Common myeloid progenitor, CD34-positive (primary cell): ENCODE results near the gene ASAH2B. TPM values are rescaled to one million over a fixed set of nuclear protein-coding genes. Genes with fewer than 3 reads are reported as not detected.
A peak's percentile ranks its signal among the peaks of the same experiment; 100 is the strongest.
"Not testable (repeated sequence)": the region's sequence is repeated elsewhere in the genome, so short reads cannot be mapped to it uniquely, and the experiment has no call there.

Experiments
- CTCF ChIA-PET: fragments of 350-600 bp; sonication (Branson Sonifier 250); formaldehyde crosslinking; loops from one replicate; lab custom pipeline; 2021; ENCODE audit warnings: antibody characterized with exemption; lab: Charles Lee
- POLR2A ChIA-PET: fragments of 350-600 bp; sonication (Branson Sonifier 250); formaldehyde crosslinking; loops from one replicate; lab custom pipeline; 2021; ENCODE audit warnings: antibody characterized with exemption; lab: Charles Lee
- DNase-seq, 3 donors: peaks; one replicate each; pipeline versions ENCODE4 v3.0.0 to v3.0.0-alpha.2; 2013
- H3K27ac ChIP-seq, 2 experiments: 1 replicate in 1 of 2; 2 replicates in 1 of 2; pipeline ENCODE4 v1.7.0; 2013; ENCODE audit warnings: inconsistent platforms in 2 of 2, low read length in 2 of 2, mild to moderate bottlenecking in 2 of 2, low read depth in 1 of 2, moderate library complexity in 1 of 2; ENCODE audit not compliant: severe bottlenecking in 2 of 2, insufficient read depth in 1 of 2, poor library complexity in 1 of 2
- H3K27me3 ChIP-seq, 5 experiments: replicated peaks in 2 of 5; 1 replicate in 3 of 5; 2 replicates in 2 of 5; pipeline versions ENCODE4 v1.6.1 to v1.7.0; 2013; ENCODE audit warnings: low read length in 4 of 5, mild to moderate bottlenecking in 2 of 5, moderate library complexity in 2 of 5, inconsistent platforms in 1 of 5; ENCODE audit not compliant: insufficient read depth in 5 of 5, control insufficient read depth in 4 of 5
- H3K36me3 ChIP-seq, 4 experiments: 1 replicate in 2 of 4; 2 replicates in 2 of 4; pipeline versions ENCODE4 v1.6.1 to v1.7.0; 2013; ENCODE audit warnings: low read length in 3 of 4, control low read depth in 1 of 4, mild to moderate bottlenecking in 1 of 4; ENCODE audit not compliant: control insufficient read depth in 4 of 4, insufficient read depth in 4 of 4
- H3K4me1 ChIP-seq, 4 experiments: 1 replicate in 3 of 4; 2 replicates in 1 of 4; pipeline versions ENCODE4 v1.6.1 to v1.7.1; 2013; ENCODE audit warnings: low read length in 3 of 4, mild to moderate bottlenecking in 3 of 4, control low read depth in 1 of 4, inconsistent platforms in 1 of 4, moderate library complexity in 1 of 4; ENCODE audit not compliant: control insufficient read depth in 4 of 4, insufficient read depth in 4 of 4; ENCODE audit errors: control extremely low read depth in 1 of 4
- H3K4me3 ChIP-seq, 7 experiments: 1 replicate in 4 of 7; 2 replicates in 3 of 7; pipeline versions ENCODE4 v1.5.1 to v1.7.0; 2013; ENCODE audit warnings: mild to moderate bottlenecking in 7 of 7, low read length in 6 of 7, moderate library complexity in 6 of 7, inconsistent platforms in 2 of 7, low read depth in 2 of 7, control low read depth in 1 of 7; ENCODE audit not compliant: insufficient read depth in 4 of 7, control insufficient read depth in 1 of 7; ENCODE audit errors: extremely low read depth in 1 of 7
- H3K9me3 ChIP-seq, 5 experiments: 1 replicate in 4 of 5; 2 replicates in 1 of 5; pipeline versions ENCODE4 v1.6.1 to v1.7.1; 2013; ENCODE audit warnings: low read length in 4 of 5, mild to moderate bottlenecking in 2 of 5, inconsistent platforms in 1 of 5, low read depth in 1 of 5, moderate library complexity in 1 of 5; ENCODE audit not compliant: control insufficient read depth in 4 of 5, insufficient read depth in 2 of 5; ENCODE audit errors: control extremely low read depth in 1 of 5
- WGBS: methylation state at CpG from one replicate; pipeline ENCODE4 v1.1.5; 2013; ENCODE audit not compliant: insufficient coverage; 5-methylcytosine and 5-hydroxymethylcytosine counted together
- polyA plus RNA-seq: library from polyadenylated mRNA; unstranded; fragments of 120-200 nt; gene quantifications from one replicate; pipeline ENCODE4 v1.2.1, GENCODE V29; 2013

The ASAH2B gene
- 0.84 TPM for polyA plus RNA-seq

DNA sequence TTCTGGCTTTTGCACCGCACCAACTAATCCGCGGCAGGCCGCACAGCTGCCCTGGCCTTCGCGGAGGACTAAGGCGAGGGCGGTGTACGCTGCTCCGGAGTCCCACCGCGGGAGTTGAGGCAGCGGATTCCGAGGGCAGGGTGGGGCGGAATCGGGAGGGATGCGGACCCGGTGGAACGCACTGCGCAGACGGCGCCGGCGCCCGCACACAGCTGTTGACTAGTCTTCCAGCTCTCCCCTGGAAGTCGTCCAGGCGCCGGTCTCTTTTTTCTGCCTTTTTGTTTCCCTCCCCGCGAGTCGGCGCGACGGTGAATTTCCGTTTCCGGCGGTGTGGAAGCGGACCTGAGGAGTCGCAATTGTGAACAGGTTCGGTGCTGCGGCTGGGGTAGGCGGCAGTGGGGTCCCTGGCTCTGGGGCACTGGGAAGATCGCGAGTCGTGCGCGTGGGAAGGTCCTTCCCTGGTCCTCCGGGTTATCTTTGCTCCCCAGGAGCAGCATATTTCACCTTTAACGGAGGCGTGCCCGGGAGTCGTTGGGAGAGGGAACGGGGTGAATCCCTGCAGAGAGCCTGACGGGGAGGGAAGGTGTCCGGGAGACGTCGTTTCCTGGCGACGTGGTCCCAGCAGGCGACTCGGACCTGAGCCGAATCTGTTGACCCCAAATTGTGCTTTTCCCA is at the start of gene ASAH2B:
Gene ASAH2B, plus strand, starts transcription at position 319 of the 675 bp plus-strand sequence. CDS start 5,195 bp downstream, outside the sequence.
- 0% methylated on average over 56 of the region's 62 CpGs for WGBS
- Histone ChIP-seq H3K27ac (no peak within 1 kb of the TSS), H3K4me3 (peak within 1 kb of the TSS; percentile 54 to 96 (median 83)), H3K36me3 (no peaks in the 10 kb centered on the region), H3K27me3 (peaks cover 0 to 9% (median 0%) of the 10 kb centered on the region in 5 experiments), H3K9me3 (no peaks in the 10 kb centered on the region), H3K4me1 (peaks cover 0 to 15% (median 9%) of the 10 kb centered on the region in 4 experiments)
- ChIA-PET POLR2A (no interaction called here), CTCF (interaction anchor here (1.0 kb wide), 1 partner anchor 179 kb away, joined by 3 read pairs; no protein-coding TSS in a partner anchor)
- DNase-seq = peak; percentile 36 to 70 (median 56)

GRCh38 chr10:50697819-50698218 is 41.9 kb upstream of the ASAH2B start:
- WGBS = no CpG with 5 or more reads among the region's 4 CpGs
- H3K9me3 ChIP-seq, H3K4me3 ChIP-seq, H3K27ac ChIP-seq, POLR2A ChIA-PET, H3K27me3 ChIP-seq, DNase-seq, H3K4me1 ChIP-seq, CTCF ChIA-PET, H3K36me3 ChIP-seq: not testable (repeated sequence)

DNA sequence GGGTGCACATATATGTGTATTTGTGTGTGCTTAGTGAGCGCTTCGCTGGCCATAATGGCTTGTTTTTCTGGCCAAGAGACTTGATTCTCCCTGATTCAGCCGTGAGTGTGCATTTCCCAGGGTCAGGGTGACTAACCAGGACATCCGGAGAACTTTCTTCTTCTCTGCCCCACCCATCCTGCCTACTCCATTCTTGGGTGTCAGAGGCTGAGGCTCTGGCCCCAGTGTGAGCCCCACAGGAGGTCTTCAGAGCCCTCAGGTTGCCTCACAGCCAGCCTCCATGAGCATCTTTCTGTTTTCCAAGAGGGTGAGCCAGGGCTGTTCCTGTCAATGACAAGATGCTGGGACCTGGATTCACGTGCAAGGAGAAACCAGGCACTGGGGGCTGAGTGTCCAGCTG is 37.8 kb upstream of the ASAH2B start:
- H3K36me3 ChIP-seq, H3K27ac ChIP-seq, H3K4me3 ChIP-seq, H3K9me3 ChIP-seq, POLR2A ChIA-PET, CTCF ChIA-PET, H3K4me1 ChIP-seq, H3K27me3 ChIP-seq, DNase-seq: not testable (repeated sequence)
- no CpG with 5 or more reads among the region's 5 CpGs for WGBS

DNA sequence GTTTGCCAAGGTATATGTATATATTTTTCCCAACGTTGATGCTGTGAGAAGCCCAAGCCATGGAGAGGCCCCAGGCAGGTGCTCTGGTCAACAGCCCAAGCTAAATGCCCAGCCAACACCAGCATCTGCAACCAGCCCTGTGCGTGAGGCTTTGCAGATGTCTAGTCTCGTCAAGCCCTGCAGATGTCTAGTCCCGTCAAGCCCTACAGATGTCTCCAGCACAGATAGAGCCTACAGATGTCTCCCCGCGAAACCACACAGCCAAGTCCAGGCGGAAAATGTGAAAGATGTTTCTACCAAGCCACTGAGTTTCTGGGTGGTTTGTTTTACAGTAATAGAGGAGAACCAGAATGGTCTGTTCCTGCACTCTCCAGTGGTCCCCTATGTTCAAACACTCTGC is 36.7 kb upstream of the ASAH2B start:
- H3K4me3 ChIP-seq, DNase-seq, H3K4me1 ChIP-seq, H3K36me3 ChIP-seq, CTCF ChIA-PET, H3K27ac ChIP-seq, H3K27me3 ChIP-seq, POLR2A ChIA-PET, H3K9me3 ChIP-seq: not testable (repeated sequence)
- no CpG with 5 or more reads among the region's 7 CpGs for WGBS

DNA sequence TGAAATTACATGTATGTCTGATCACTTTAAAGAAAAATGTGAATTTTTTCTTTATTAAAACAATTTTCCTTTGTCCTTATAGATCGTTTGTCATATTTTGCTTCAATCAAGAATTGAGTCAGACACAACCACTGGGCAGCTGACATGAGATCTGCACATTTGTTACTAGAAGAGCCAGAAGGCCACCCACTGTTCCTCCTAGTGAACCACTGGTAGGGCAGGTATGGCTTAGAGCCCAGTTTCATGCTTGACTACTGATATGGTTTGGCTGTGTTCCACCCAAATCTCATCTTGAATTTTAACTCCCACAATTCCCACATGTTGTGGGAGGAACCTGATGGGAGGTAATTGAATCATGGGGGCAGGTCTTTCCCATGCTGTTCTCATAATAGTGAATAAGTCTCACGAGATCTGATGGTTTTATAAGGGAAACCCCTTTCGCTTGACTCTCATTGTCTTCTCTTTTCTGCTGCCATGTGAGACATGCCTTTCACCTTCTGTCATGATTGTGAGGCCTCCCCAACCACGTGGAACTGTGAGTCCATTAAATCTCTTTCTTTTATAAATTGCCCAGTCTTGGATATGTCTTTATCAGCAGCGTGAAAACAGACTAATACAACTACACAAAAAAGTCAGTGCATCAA is 35.2 kb upstream of the ASAH2B start:
- DNase-seq, H3K27me3 ChIP-seq, POLR2A ChIA-PET, CTCF ChIA-PET, H3K4me3 ChIP-seq, H3K27ac ChIP-seq, H3K36me3 ChIP-seq, H3K4me1 ChIP-seq, H3K9me3 ChIP-seq: not testable (repeated sequence)
- no CpG with 5 or more reads among the region's 5 CpGs for WGBS

GRCh38 chr10:50706006-50706405 is 33.7 kb upstream of the ASAH2B start:
- H3K4me1 ChIP-seq, H3K9me3 ChIP-seq, H3K27ac ChIP-seq, H3K4me3 ChIP-seq, POLR2A ChIA-PET, CTCF ChIA-PET, DNase-seq, H3K27me3 ChIP-seq, H3K36me3 ChIP-seq: not testable (repeated sequence)
- WGBS = no CpG with 5 or more reads among the region's 1 CpG

DNA sequence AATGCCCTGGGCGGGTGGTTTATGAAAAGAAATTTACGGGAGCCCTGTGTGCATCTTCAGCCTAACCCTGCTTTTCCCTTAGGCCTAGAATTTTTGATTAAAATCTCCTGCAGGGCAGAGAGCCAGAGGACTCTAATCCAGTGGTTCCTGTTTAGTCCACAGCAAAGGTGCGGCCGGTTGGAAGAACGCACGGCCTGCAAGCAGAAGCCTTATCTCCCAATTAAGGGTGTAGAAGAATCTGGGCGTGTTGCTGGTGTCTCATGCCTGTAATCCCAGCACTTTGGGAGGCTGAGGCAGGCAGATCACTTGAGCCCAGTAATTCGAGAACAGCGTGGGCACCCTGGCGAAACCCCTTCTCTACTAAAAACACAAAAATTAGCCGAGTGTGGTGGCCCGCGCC is 29.5 kb upstream of the ASAH2B start:
- H3K4me3 ChIP-seq, DNase-seq, H3K9me3 ChIP-seq, H3K36me3 ChIP-seq, H3K27ac ChIP-seq, H3K27me3 ChIP-seq, POLR2A ChIA-PET, CTCF ChIA-PET, H3K4me1 ChIP-seq: not testable (repeated sequence)
- WGBS = 100% methylated on average over 3 of the region's 13 CpGs
